Panc1 (cell line): Measurements from ENCODE around the gene PDZD8. TPM values are rescaled to one million over a fixed set of nuclear protein-coding genes. Genes with fewer than 3 reads are reported as not detected.

Source experiments
- ATAC-seq: fragments of 200-7000 bp; cut with Tn5 transposase; 2 replicates; pipeline ENCODE4 v1.9.1; 2020; ENCODE audit warnings: mild to moderate bottlenecking, moderate library complexity
- BruUV-seq: library from RNA; stranded (reverse); fragments of 400-500 nt; replicated peaks from 2 replicates; lab custom pipeline; 2021; lab: Mats Ljungman, UMichigan
- CTCF ChIA-PET: fragments of 300-600 bp; sonication (Branson Sonifier 250); formaldehyde crosslinking; loops from one replicate; lab custom pipeline; 2022; ENCODE audit warnings: antibody characterized with exemption; lab: Charles Lee
- POLR2A ChIA-PET: fragments of 300-600 bp; sonication (Branson Sonifier 250); formaldehyde crosslinking; loops from one replicate; lab custom pipeline; 2022; ENCODE audit warnings: antibody characterized with exemption; lab: Charles Lee
- DNase-seq: peaks from one replicate; pipeline ENCODE4 v3.0.0-alpha.2; 2010; ENCODE audit warnings: low read depth, low spot score
- H3K27ac ChIP-seq: 2 replicates; pipeline ENCODE4 v1.5.1; 2011; ENCODE audit warnings: mild to moderate bottlenecking, low read length, inconsistent platforms
- H3K27me3 ChIP-seq: fragments of 200-500 bp; sonication (Bioruptor generic); 2 replicates; pipeline ENCODE4 v1.6.0; 2014; ENCODE audit warnings: low read length, inconsistent platforms; ENCODE audit not compliant: control insufficient read depth, insufficient read depth
- H3K36me3 ChIP-seq: fragments of 200-500 bp; sonication (Bioruptor generic); 2 replicates; pipeline ENCODE4 v1.5.1; 2014; ENCODE audit warnings: inconsistent platforms, mild to moderate bottlenecking, low read length, moderate library complexity; ENCODE audit not compliant: control insufficient read depth, insufficient read depth
- H3K4me1 ChIP-seq: 2 replicates; pipeline ENCODE4 v1.5.1; 2011; ENCODE audit warnings: inconsistent platforms, mild to moderate bottlenecking, low read length, moderate library complexity; ENCODE audit not compliant: control insufficient read depth, insufficient read depth
- H3K4me3 ChIP-seq, 2 experiments: 2 replicates each; pipeline ENCODE4 v1.5.1; 2011 to 2012; ENCODE audit warnings: low read depth in 2 of 2, low read length in 2 of 2, mild to moderate bottlenecking in 2 of 2, inconsistent platforms in 1 of 2, moderate library complexity in 1 of 2
- H3K9me3 ChIP-seq: fragments of 200-500 bp; sonication (Bioruptor generic); 2 replicates; pipeline ENCODE4 v1.5.1; 2014; ENCODE audit warnings: low read depth, mild to moderate bottlenecking, inconsistent platforms, low read length, moderate library complexity; ENCODE audit not compliant: control insufficient read depth, insufficient read depth
- POLR2AphosphoS5 ChIP-seq: IDR thresholded peaks from 2 replicates; pipeline ENCODE4 v1.6.1; 2012; ENCODE audit warnings: mild to moderate bottlenecking, low read depth, low read length, moderate library complexity
- SIN3A ChIP-seq: IDR thresholded peaks from 2 replicates; pipeline ENCODE4 v1.6.1; 2012; ENCODE audit warnings: low read depth, mild to moderate bottlenecking, low read length, moderate library complexity, borderline replicate concordance; ENCODE audit not compliant: insufficient read depth
- TCF7L2 ChIP-seq: IDR thresholded peaks from 2 replicates; pipeline ENCODE4 v1.6.1; 2011; ENCODE audit warnings: mild to moderate bottlenecking, low read depth, low read length, inconsistent platforms
- in situ Hi-C: cut with HindIII; loops from 2 replicates; pipeline ENCODE4 v1.10.0; 2016; ENCODE audit warnings: low sequenced_read_pairs, low pct_unique_long_range_greater_than_20kb
- intact Hi-C: fragments of 100-400 bp; cut with micrococcal nuclease; formaldehyde crosslinking; loops from one replicate; pipeline ENCODE4 v1.10.0; 2022; ENCODE audit not compliant: unreplicated experiment
- total RNA-seq: library from RNA; stranded (reverse); gene quantifications from one replicate; pipeline ENCODE4 v1.2.1, GENCODE V29; 2021; ENCODE audit not compliant: unreplicated experiment
- TF ChIP-seq, protein P1 (sequence below): fragments of 450-650 bp; IDR thresholded peaks from 2 replicates; pipeline ENCODE4 v1.5.1; 2017; ENCODE audit warnings: mild to moderate bottlenecking
- TF ChIP-seq, protein P2 (sequence below), 2 experiments: IDR thresholded peaks; 2 replicates each; pipeline ENCODE4 v1.6.1; 2011 to 2012; ENCODE audit warnings: low read depth in 2 of 2, control low read depth in 1 of 2, low read length in 1 of 2, mild to moderate bottlenecking in 1 of 2, moderate library complexity in 1 of 2; ENCODE audit not compliant: insufficient read depth in 1 of 2

Gene PDZD8
- total RNA-seq, 1 experiment from 2014 or later = 44.7 TPM

DNA sequence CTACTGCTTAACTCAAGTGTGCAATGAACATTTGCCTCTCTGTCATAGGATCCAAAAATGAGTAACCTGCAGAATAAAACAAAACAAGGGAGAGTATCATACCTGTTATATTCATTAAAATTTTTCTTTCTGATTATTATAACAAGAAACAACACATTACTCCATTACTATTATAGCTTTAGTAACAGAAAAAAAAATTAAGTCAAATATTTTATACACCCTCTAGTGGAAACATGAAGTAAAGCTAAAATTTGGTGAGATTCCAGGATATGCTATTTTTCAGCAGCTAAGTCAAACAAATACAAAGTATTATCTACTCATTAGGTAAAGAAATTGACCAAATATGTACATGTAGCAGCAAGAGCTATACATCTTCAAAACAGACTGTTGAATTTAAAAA is 56.3 kb downstream of the PDZD8 start:
- TF ChIP-seq POLR2AphosphoS5 (no peak), SIN3A (no peak), TCF7L2 (no peak)
- TF ChIP-seq, protein P1, sequence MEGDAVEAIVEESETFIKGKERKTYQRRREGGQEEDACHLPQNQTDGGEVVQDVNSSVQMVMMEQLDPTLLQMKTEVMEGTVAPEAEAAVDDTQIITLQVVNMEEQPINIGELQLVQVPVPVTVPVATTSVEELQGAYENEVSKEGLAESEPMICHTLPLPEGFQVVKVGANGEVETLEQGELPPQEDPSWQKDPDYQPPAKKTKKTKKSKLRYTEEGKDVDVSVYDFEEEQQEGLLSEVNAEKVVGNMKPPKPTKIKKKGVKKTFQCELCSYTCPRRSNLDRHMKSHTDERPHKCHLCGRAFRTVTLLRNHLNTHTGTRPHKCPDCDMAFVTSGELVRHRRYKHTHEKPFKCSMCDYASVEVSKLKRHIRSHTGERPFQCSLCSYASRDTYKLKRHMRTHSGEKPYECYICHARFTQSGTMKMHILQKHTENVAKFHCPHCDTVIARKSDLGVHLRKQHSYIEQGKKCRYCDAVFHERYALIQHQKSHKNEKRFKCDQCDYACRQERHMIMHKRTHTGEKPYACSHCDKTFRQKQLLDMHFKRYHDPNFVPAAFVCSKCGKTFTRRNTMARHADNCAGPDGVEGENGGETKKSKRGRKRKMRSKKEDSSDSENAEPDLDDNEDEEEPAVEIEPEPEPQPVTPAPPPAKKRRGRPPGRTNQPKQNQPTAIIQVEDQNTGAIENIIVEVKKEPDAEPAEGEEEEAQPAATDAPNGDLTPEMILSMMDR = peak; percentile 29; the same call in 1 of the 2 replicates
- TF ChIP-seq, protein P2, sequence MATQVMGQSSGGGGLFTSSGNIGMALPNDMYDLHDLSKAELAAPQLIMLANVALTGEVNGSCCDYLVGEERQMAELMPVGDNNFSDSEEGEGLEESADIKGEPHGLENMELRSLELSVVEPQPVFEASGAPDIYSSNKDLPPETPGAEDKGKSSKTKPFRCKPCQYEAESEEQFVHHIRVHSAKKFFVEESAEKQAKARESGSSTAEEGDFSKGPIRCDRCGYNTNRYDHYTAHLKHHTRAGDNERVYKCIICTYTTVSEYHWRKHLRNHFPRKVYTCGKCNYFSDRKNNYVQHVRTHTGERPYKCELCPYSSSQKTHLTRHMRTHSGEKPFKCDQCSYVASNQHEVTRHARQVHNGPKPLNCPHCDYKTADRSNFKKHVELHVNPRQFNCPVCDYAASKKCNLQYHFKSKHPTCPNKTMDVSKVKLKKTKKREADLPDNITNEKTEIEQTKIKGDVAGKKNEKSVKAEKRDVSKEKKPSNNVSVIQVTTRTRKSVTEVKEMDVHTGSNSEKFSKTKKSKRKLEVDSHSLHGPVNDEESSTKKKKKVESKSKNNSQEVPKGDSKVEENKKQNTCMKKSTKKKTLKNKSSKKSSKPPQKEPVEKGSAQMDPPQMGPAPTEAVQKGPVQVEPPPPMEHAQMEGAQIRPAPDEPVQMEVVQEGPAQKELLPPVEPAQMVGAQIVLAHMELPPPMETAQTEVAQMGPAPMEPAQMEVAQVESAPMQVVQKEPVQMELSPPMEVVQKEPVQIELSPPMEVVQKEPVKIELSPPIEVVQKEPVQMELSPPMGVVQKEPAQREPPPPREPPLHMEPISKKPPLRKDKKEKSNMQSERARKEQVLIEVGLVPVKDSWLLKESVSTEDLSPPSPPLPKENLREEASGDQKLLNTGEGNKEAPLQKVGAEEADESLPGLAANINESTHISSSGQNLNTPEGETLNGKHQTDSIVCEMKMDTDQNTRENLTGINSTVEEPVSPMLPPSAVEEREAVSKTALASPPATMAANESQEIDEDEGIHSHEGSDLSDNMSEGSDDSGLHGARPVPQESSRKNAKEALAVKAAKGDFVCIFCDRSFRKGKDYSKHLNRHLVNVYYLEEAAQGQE (IDR thresholded peaks at IDR 0.05; ENCODE audit: insufficient read depth in 1 of 2, low read depth in 2 of 2, low read length in 1 of 2) = no peak
- BruUV-seq = no TSS peak
- no peak overlapping the region for H3K4me3 ChIP-seq
- H3K27me3 ChIP-seq = no peaks in the 10 kb centered on the region
- no peak for ATAC-seq
- H3K36me3 ChIP-seq = no peaks in the 10 kb centered on the region; the same call in 1 of the 2 replicates
- no peak overlapping the region for H3K27ac ChIP-seq
- intact Hi-C loops = no loop called here
- CTCF ChIA-PET = interaction anchor here (0.6 to 2.4 kb wide), 9 partner anchors 36 to 1492 kb away, joined by 3 to 42 read pairs (median 3); no protein-coding TSS in a partner anchor
- POLR2A ChIA-PET = interaction anchor here (0.6 to 0.8 kb wide), 2 partner anchors 18 to 30 kb away, joined by 4 to 6 read pairs; no protein-coding TSS in a partner anchor
- H3K4me1 ChIP-seq = 0 out of 2 replicates have a peak, but pooled peaks cover 2% of the 10 kb centered on the region
- H3K9me3 ChIP-seq = no peaks in the 10 kb centered on the region
- no peak for DNase-seq
- in situ Hi-C loops = no loop called here

DNA sequence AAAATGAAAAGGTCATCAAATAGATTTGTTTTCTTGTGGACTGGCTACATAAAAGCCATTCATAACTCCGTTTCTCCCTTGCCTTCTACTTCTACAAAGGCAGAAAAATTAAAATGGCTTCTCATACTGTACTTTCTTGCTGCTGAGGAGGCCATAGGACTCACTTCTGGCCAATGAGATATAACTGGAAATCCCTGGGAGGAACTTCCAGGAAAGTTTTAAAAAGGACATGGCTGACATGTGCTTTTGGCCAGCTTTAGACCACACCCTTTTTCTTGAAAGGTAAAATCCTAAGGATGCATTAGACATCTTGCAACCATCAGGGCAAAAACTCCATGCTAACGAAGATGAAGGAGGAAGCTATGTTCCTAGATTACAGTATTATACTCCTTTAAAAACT is 58.5 kb downstream of the PDZD8 start:
- no TSS peak for BruUV-seq
- Histone ChIP-seq H3K36me3 (peaks cover 2% of the 10 kb centered on the region; the same call in 1 of the 2 replicates), H3K4me1 (no peaks in the 10 kb centered on the region), H3K27ac (no peak overlapping the region), H3K4me3 (no peak overlapping the region), H3K27me3 (no peaks in the 10 kb centered on the region), H3K9me3 (no peaks in the 10 kb centered on the region)
- intact Hi-C loops = no loop called here
- DNase-seq = no peak
- ChIA-PET POLR2A (no interaction called here), CTCF (no interaction called here)
- in situ Hi-C loops = no loop called here
- ATAC-seq = no peak
- TF ChIP-seq POLR2AphosphoS5 (no peak), SIN3A (no peak), TCF7L2 (no peak)
- TF ChIP-seq, protein P2 (IDR thresholded peaks at IDR 0.05; ENCODE audit: insufficient read depth in 1 of 2, low read depth in 2 of 2, low read length in 1 of 2) = no peak
- TF ChIP-seq, protein P1 = no peak
